ENCODE data around the gene NEDD4L.

DNA sequence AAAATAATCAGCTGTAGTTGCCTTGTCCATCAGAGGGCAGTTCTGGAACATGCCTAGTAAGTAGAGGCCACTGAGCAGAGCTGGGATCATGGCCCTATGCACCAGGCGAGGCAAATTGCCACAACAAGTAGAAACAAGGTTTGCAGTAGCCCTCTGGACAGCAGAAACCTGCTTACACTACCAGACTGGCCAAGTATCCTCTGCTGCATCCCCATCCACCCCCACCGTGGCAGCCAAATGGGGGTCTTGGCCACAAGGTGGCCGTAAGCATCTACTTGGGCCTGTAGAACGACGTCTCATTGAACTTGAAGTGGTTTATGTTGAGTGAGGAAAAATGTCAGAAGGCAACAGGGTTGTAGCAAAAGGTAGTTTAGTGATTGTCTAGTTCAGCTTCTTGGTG is 343.7 kb downstream of the NEDD4L start:
- TF ChIP-seq POLR2A (IDR thresholded peaks at IDR 0.05), result no peak
- TF ChIP-seq, protein P1, sequence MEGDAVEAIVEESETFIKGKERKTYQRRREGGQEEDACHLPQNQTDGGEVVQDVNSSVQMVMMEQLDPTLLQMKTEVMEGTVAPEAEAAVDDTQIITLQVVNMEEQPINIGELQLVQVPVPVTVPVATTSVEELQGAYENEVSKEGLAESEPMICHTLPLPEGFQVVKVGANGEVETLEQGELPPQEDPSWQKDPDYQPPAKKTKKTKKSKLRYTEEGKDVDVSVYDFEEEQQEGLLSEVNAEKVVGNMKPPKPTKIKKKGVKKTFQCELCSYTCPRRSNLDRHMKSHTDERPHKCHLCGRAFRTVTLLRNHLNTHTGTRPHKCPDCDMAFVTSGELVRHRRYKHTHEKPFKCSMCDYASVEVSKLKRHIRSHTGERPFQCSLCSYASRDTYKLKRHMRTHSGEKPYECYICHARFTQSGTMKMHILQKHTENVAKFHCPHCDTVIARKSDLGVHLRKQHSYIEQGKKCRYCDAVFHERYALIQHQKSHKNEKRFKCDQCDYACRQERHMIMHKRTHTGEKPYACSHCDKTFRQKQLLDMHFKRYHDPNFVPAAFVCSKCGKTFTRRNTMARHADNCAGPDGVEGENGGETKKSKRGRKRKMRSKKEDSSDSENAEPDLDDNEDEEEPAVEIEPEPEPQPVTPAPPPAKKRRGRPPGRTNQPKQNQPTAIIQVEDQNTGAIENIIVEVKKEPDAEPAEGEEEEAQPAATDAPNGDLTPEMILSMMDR (IDR thresholded peaks at IDR 0.05), result no peak

All from adrenal gland (tissue), 5 donors.